Measurements from ENCODE around the gene BIN1.

GRCh38 chr2:127072970-127073369 is 34.0 kb downstream of the BIN1 start:
- TF ChIP-seq CTCF (IDR thresholded peaks at IDR 0.05; ENCODE audit: low read depth, low read length) (no peak), EZH2phosphoT487 (IDR thresholded peaks at IDR 0.05; ENCODE audit: low read depth) (no peak)
